ENCODE results near the gene TRIP10. TPM values are rescaled to one million over a fixed set of nuclear protein-coding genes. Genes with fewer than 3 reads are reported as not detected.
A peak's percentile ranks its signal among the peaks of the same experiment; 100 is the strongest.

TRIP10 gene
- total and polyA plus RNA-seq, 2 of the 13 experiments (the other 11 are each of a cell fraction or from before 2014, with no cell fraction given): 32.5 to 33.2 TPM

DNA sequence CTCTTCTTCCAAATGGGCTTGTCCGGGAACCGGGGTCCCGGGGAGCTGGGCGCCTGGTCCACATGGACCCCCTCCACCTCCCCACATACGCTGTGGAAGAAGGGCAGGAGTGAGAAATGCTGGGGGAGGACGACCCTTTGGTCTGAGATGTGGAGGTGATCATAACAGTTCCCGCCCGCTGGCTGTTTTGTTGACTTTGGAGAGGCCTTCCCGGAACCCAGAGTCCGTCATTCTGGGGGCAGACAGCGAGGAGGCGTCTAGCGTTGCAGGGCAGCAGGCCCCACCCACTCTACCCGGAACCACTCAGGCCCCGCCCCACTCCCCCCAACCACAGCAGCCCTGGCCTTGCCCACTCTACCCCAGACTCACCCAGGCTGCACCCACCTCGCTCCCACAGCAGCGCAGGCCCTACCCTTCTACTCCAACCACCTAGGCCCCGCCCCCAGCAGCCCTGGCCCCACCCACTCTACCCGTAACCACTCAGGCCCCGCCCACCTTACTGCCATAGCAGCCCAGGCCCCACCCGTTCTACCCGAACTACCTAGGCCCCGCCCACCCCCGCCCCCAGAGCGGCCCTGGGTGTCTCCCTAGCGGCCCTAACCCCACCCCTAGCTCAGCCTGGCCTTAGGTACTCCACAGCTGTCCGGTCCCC lies 9.2 kb upstream of the TRIP10 start (continued):
- TF ChIP-seq TCF12 (IDR thresholded peaks at IDR 0.05) (no peak), TCF12 (CRISPR knock-in tag; IDR thresholded peaks at IDR 0.05) (no peak), ZNF350 (CRISPR knock-in tag; IDR thresholded peaks at IDR 0.05; ENCODE audit: borderline replicate concordance, low read depth) (peak; percentile 66), THAP11 (CRISPR knock-in tag; IDR thresholded peaks at IDR 0.05) (peak; percentile 81), MIXL1 (CRISPR knock-in tag; IDR thresholded peaks at IDR 0.05) (0 out of 2 replicates have a peak, but pooled peaks have one; percentile 36), MAX (IDR thresholded peaks at IDR 0.05) (peak; percentile 55; the same call in 1 of the 2 replicates), ELF4 (CRISPR knock-in tag; IDR thresholded peaks at IDR 0.05; ENCODE audit: borderline replicate concordance) (no peak; the same call in 1 of the 2 replicates), ZNF781 (CRISPR knock-in tag; IDR thresholded peaks at IDR 0.05; ENCODE audit: borderline replicate concordance, not compliant biosample characterization) (no peak), HOMEZ (CRISPR knock-in tag; IDR thresholded peaks at IDR 0.05; ENCODE audit: low read depth) (peak; percentile 47; the same call in 1 of the 2 replicates), RARG (CRISPR knock-in tag; IDR thresholded peaks at IDR 0.05; ENCODE audit: low read depth) (no peak), ZNF550 (CRISPR knock-in tag; IDR thresholded peaks at IDR 0.05; ENCODE audit: borderline replicate concordance) (no peak), ZNF496 (CRISPR knock-in tag; IDR thresholded peaks at IDR 0.05; ENCODE audit: insufficient replicate concordance) (no peak), TP53 (CRISPR knock-in tag; conservative IDR thresholded peaks at IDR 0.05) (no peak), ZFP36L2 (CRISPR knock-in tag; IDR thresholded peaks at IDR 0.05) (no peak), MTA3 (CRISPR knock-in tag; IDR thresholded peaks at IDR 0.05) (no peak), ADNP (CRISPR knock-in tag; IDR thresholded peaks at IDR 0.05) (no peak), SRF (IDR thresholded peaks at IDR 0.05; ENCODE audit: low read depth, low read length) (no peak), ESRRA (CRISPR knock-in tag; IDR thresholded peaks at IDR 0.05; ENCODE audit: low read depth) (no peak), ZFAT (CRISPR knock-in tag; conservative IDR thresholded peaks at IDR 0.05) (no peak), TCF7 (IDR thresholded peaks at IDR 0.05; ENCODE audit: low read depth) (peak; percentile 45; the same call in 1 of the 2 replicates), XRCC5 (optimal IDR thresholded peaks at IDR 0.05; ENCODE audit: low read length) (no peak), ZNF451 (CRISPR knock-in tag; IDR thresholded peaks at IDR 0.05) (no peak), ZBTB49 (CRISPR knock-in tag; IDR thresholded peaks at IDR 0.05; ENCODE audit: borderline replicate concordance) (no peak), ZNF598 (CRISPR knock-in tag; IDR thresholded peaks at IDR 0.05; ENCODE audit: borderline replicate concordance) (no peak), GABPB1 (CRISPR knock-in tag; IDR thresholded peaks at IDR 0.05) (peak; percentile 76), MED1 (CRISPR knock-in tag; IDR thresholded peaks at IDR 0.05) (peak; percentile 90)
- TF ChIP-seq, protein P1, sequence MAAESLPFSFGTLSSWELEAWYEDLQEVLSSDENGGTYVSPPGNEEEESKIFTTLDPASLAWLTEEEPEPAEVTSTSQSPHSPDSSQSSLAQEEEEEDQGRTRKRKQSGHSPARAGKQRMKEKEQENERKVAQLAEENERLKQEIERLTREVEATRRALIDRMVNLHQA (CRISPR knock-in tag; IDR thresholded peaks at IDR 0.05): no peak

Data from HepG2 (cell line).